GM12874 (cell line): ENCODE results near the gene ADIPOQ.

ENCODE experiments used
- TF ChIP-seq, protein P1 (sequence below): IDR thresholded peaks from 2 replicates; pipeline ENCODE4 v1.5.1; 2011; ENCODE audit warnings: low read depth, mild to moderate bottlenecking, control low read depth, low read length, moderate library complexity; ENCODE audit not compliant: insufficient read depth

ADIPOQ gene

DNA sequence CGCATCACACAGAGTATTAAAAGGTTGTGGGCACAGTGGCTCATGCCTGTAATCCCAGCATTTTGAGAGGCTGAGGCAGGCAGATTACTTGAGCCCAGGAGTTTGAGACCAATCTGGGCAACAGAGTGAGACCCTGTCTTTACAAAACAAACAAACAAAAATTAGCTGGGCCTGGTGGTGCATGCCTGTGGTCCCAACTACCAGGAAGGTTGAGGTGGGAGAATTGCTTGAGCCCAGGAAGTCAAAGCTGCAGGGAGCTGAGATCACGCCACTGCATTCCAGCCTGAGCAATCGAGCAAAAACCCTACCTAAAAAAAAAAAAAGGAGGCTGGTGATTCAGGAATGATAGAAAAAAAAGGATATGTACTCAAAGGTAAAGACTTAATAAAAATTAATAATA lies 59.6 kb downstream of the ADIPOQ start:
- TF ChIP-seq, protein P1, sequence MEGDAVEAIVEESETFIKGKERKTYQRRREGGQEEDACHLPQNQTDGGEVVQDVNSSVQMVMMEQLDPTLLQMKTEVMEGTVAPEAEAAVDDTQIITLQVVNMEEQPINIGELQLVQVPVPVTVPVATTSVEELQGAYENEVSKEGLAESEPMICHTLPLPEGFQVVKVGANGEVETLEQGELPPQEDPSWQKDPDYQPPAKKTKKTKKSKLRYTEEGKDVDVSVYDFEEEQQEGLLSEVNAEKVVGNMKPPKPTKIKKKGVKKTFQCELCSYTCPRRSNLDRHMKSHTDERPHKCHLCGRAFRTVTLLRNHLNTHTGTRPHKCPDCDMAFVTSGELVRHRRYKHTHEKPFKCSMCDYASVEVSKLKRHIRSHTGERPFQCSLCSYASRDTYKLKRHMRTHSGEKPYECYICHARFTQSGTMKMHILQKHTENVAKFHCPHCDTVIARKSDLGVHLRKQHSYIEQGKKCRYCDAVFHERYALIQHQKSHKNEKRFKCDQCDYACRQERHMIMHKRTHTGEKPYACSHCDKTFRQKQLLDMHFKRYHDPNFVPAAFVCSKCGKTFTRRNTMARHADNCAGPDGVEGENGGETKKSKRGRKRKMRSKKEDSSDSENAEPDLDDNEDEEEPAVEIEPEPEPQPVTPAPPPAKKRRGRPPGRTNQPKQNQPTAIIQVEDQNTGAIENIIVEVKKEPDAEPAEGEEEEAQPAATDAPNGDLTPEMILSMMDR, result no peak

DNA sequence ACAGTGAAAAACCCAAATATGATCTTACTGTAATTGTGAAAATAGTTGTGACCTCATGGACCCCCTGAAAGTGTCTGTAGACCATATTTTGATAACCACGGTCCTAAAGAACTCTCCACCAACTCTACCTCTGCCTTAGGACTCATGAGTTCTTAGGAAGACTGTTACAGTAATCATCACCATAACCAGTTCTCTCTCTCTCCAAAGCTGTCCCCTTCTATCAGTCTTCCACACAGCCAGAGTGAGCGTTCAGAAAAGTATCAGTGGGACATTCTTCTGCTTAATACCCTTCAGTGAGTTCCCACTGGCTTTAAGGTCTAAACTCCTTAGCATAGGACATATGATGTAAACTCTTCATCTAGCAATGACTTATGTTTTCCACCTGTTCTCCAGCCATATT lies 60.2 kb downstream of the ADIPOQ start:
- TF ChIP-seq, protein P1, result no peak
